Osteocyte (in vitro differentiated cells): ENCODE data around the gene SLC25A24. TPM values are rescaled to one million over a fixed set of nuclear protein-coding genes. Genes with fewer than 3 reads are reported as not detected.

Experiments
- DNase-seq: peaks from one replicate; pipeline ENCODE4 v3.0.0; 2021; ENCODE audit warnings: mixed read lengths; ENCODE audit not compliant: unreplicated experiment; ENCODE audit errors: extremely low spot score
- H3K27ac Mint-ChIP-seq: one replicate; pipeline ENCODE4 v1.8.0; 2021; ENCODE audit warnings: mild to moderate bottlenecking, mixed read lengths; ENCODE audit not compliant: unreplicated experiment
- H3K27me3 Mint-ChIP-seq: one replicate; pipeline ENCODE4 v1.8.0; 2021; ENCODE audit warnings: mixed read lengths; ENCODE audit not compliant: unreplicated experiment
- H3K36me3 Mint-ChIP-seq: one replicate; pipeline ENCODE4 v1.8.0; 2021; ENCODE audit warnings: mixed read lengths; ENCODE audit not compliant: unreplicated experiment
- H3K4me1 Mint-ChIP-seq: one replicate; pipeline ENCODE4 v1.8.0; 2021; ENCODE audit warnings: mixed read lengths; ENCODE audit not compliant: unreplicated experiment
- H3K4me3 Mint-ChIP-seq: one replicate; pipeline ENCODE4 v1.8.0; 2021; ENCODE audit warnings: mild to moderate bottlenecking, moderate library complexity, mixed read lengths; ENCODE audit not compliant: unreplicated experiment
- H3K9me3 Mint-ChIP-seq: one replicate; pipeline ENCODE4 v1.8.0; 2021; ENCODE audit warnings: mixed read lengths; ENCODE audit not compliant: unreplicated experiment
- CTCF ChIP-seq: fragments of 200-600 bp; sonication (generic); IDR thresholded peaks from 2 replicates; pipeline ENCODE4 v1.5.0; 2021; ENCODE audit warnings: antibody characterized with exemption, mild to moderate bottlenecking, moderate library complexity
- total RNA-seq: library from RNA; stranded (reverse); gene quantifications from 2 replicates; pipeline ENCODE4 v1.2.1, GENCODE V29; 2021

Gene SLC25A24
- total RNA-seq, 1 donor from 2014 or later: 41.3 TPM

- no peaks in the 10 kb centered on the region for H3K9me3 Mint-ChIP-seq
- no peaks in the 10 kb centered on the region for H3K36me3 Mint-ChIP-seq
- H3K4me1 Mint-ChIP-seq: peaks cover 2% of the 10 kb centered on the region
- no peak for DNase-seq
- peaks cover 18% of the 10 kb centered on the region for H3K27me3 Mint-ChIP-seq
- no peak overlapping the region for H3K4me3 Mint-ChIP-seq
- no peak for TF ChIP-seq CTCF
- H3K27ac Mint-ChIP-seq: no peak overlapping the region
Measured at GRCh38 chr1:108106775-108107174, 93.4 kb downstream of the SLC25A24 start.

- Mint-ChIP-seq H3K4me1 (no peaks in the 10 kb centered on the region), H3K27ac (no peak overlapping the region), H3K27me3 (peaks cover 39% of the 10 kb centered on the region), H3K4me3 (no peak overlapping the region), H3K36me3 (no peaks in the 10 kb centered on the region), H3K9me3 (no peaks in the 10 kb centered on the region)
- DNase-seq: no peak
- no peak for TF ChIP-seq CTCF
Measured at GRCh38 chr1:108100148-108100547, 100.0 kb downstream of the SLC25A24 start.

GRCh38 chr1:108097018-108097417 lies 103.1 kb downstream of the SLC25A24 start:
- no peak overlapping the region for H3K4me3 Mint-ChIP-seq
- no peaks in the 10 kb centered on the region for H3K9me3 Mint-ChIP-seq
- no peak for TF ChIP-seq CTCF

GRCh38 chr1:108096089-108096488 lies 104.1 kb downstream of the SLC25A24 start:
- Mint-ChIP-seq H3K4me3 (no peak overlapping the region), H3K27ac (no peak overlapping the region), H3K9me3 (no peaks in the 10 kb centered on the region), H3K36me3 (no peaks in the 10 kb centered on the region), H3K4me1 (no peaks in the 10 kb centered on the region), H3K27me3 (peaks cover 29% of the 10 kb centered on the region)
- DNase-seq: no peak
- TF ChIP-seq CTCF: no peak

More at GRCh38 chr1:108097018-108097417, 103.1 kb downstream of the SLC25A24 start:
- Mint-ChIP-seq H3K36me3 (no peaks in the 10 kb centered on the region), H3K27me3 (peaks cover 31% of the 10 kb centered on the region), H3K4me1 (no peaks in the 10 kb centered on the region), H3K27ac (no peak overlapping the region)
- no peak for DNase-seq

GRCh38 chr1:108089477-108089876 lies 110.7 kb downstream of the SLC25A24 start:
- H3K9me3 Mint-ChIP-seq: no peaks in the 10 kb centered on the region
- H3K27ac Mint-ChIP-seq: no peak overlapping the region
- no peaks in the 10 kb centered on the region for H3K36me3 Mint-ChIP-seq
- no peak for TF ChIP-seq CTCF
- peaks cover 16% of the 10 kb centered on the region for H3K27me3 Mint-ChIP-seq
- H3K4me1 Mint-ChIP-seq: no peaks in the 10 kb centered on the region
- no peak for DNase-seq
- no peak overlapping the region for H3K4me3 Mint-ChIP-seq
